Measurements from ENCODE around the gene RASL12. TPM values are rescaled to one million over a fixed set of nuclear protein-coding genes. Genes with fewer than 3 reads are reported as not detected.

The RASL12 gene
- total RNA-seq, 1 donor from 2014 or later, result 20.2 TPM

DNA sequence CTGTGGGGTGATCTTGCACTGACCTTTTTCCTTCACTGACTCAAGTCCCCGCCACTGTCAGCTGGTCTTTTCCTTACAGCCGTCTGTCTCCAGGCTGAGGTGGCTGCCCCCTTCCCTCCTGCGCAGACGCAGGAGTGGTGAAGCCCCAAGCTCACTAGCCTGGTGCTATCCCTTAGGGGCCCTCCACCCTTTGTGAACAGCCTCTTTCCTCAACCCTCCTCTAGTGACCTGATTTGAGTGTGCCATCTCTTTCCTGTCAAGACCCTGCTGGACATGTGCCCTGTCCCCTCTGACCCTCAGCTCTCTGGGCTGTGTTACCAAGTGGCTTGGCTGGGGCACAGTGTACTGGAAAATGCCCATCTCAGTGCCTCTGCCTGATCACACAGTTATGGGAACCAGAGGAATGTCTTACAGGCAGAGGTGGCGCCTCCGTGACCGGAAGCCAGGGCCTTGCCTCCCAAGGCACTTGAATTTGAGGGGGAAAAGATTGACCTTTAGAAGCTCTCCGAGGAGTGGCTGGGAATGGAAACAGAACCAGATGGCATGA lies 17.5 kb upstream of the RASL12 start:
- Histone ChIP-seq H3K36me3 (no peaks in the 10 kb centered on the region), H3K4me1 (peaks cover 77% of the 10 kb centered on the region), H3K9me3 (no peaks in the 10 kb centered on the region), H3K27me3 (no peaks in the 10 kb centered on the region), H3K27ac (peak overlapping the region; percentile 86), H3K4me3 (no peak overlapping the region)
- intact Hi-C loops (cut with DNase I), result no loop called here
- DNase-seq (peak; percentile 68), ATAC-seq (peak; percentile 7)
- TF ChIP-seq, protein P1, sequence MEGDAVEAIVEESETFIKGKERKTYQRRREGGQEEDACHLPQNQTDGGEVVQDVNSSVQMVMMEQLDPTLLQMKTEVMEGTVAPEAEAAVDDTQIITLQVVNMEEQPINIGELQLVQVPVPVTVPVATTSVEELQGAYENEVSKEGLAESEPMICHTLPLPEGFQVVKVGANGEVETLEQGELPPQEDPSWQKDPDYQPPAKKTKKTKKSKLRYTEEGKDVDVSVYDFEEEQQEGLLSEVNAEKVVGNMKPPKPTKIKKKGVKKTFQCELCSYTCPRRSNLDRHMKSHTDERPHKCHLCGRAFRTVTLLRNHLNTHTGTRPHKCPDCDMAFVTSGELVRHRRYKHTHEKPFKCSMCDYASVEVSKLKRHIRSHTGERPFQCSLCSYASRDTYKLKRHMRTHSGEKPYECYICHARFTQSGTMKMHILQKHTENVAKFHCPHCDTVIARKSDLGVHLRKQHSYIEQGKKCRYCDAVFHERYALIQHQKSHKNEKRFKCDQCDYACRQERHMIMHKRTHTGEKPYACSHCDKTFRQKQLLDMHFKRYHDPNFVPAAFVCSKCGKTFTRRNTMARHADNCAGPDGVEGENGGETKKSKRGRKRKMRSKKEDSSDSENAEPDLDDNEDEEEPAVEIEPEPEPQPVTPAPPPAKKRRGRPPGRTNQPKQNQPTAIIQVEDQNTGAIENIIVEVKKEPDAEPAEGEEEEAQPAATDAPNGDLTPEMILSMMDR (IDR thresholded peaks at IDR 0.05), result no peak

DNA sequence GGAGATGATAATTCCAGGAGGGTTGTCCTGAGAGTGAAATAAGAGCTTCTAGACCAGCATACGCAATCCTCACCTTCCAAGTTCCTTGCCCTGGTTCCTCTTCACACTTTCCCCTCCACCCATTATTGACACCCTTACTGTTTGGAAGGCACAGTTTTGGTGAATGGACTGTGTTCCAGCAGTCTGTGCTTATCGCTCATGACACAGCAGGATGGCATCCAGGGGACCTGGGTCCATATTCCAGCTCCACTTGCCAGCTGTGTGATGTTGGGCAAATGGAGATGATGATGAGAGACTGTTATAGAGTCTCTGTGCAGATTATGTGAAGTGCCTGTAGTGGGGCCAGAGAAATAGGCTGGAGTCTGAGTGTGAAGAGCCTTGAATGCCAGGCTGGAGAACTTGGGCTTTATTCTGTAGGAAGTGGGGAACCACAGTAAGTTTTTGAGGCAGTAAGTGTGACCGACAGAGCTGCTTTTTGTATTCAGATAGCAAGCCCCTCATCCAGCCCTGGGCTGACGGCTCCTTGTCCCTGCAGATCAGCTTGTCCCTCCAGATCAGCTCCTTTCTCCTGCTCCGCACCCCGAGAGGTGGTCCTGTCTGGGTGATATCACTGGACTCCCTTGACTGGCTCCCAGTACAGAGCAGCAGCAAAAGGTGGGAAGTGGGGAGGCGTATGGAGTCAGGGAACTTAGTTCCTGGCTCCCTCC lies 16.9 kb upstream of the RASL12 start:
- H3K4me3 ChIP-seq, result no peak overlapping the region
- TF ChIP-seq, protein P1 (IDR thresholded peaks at IDR 0.05), result no peak
- no peaks in the 10 kb centered on the region for H3K27me3 ChIP-seq
- H3K4me1 ChIP-seq, result peaks cover 77% of the 10 kb centered on the region
- ATAC-seq (no peak), DNase-seq (peak; percentile 38)
- H3K27ac ChIP-seq, result peak overlapping the region; percentile 86
- intact Hi-C loops (cut with DNase I), result no loop called here
- H3K9me3 ChIP-seq, result no peaks in the 10 kb centered on the region
- no peaks in the 10 kb centered on the region for H3K36me3 ChIP-seq

DNA sequence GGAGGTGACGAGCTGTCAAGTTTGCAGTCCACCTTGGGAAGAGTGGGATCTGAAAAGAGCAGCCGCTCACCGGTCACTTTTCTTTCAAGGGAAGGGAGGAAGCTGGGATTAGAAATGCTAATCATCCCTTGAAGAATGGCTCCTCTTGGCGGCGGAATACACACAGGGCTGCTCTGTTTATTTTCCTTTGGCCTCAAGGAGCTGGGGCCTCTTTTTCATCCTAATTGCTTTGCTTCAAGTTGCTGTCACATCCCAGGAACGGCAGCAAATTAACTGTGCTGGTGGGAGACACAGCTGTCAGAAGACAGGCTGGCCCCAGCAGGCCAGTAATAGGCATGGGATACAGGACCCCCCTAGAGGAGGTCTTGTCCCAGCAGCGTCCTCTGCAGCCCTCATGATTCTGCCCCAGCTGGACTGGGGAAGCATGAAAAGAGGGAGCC lies 15.5 kb upstream of the RASL12 start:
- intact Hi-C loops (cut with DNase I), result no loop called here
- no peaks in the 10 kb centered on the region for H3K9me3 ChIP-seq

DNA sequence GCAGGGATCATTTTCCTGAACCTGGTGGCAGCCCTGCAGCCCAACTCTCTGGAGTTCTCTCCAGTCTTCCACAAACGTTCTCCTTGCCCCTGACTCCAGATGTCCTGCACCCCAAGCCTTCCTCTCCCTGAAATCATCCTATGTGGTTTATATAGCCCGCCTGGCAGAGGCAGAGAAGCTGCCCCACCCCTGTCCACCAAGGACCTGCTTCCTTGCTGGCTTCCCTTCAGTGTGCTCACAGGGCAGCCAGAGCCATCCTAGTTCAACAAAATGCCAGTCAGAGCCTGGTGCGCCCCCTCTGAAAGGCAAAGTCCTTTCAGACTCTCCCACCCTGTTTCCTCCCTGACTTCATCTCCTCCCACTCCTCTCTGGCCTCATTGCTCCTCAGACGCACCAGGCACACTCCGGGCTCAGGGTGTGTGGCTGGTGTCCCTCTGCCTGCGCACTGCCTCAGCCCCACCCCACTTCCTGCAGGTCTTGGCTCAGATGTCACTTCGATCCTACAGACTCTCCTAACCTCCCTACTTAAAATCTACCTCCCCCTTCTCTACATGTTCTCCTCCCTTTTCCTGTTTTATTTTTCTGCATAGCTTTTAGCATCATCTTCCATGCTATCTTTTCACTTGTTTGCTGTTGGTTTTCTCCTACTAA lies 14.6 kb upstream of the RASL12 start:
- Histone ChIP-seq H3K4me3 (no peak overlapping the region), H3K27me3 (no peaks in the 10 kb centered on the region), H3K4me1 (peaks cover 64% of the 10 kb centered on the region), H3K27ac (peak overlapping the region; percentile 65), H3K36me3 (no peaks in the 10 kb centered on the region), H3K9me3 (no peaks in the 10 kb centered on the region)
- TF ChIP-seq, protein P1 (IDR thresholded peaks at IDR 0.05), result no peak
- ATAC-seq (peak; percentile 34), DNase-seq (peak; percentile 67)
- intact Hi-C loops (cut with DNase I), result no loop called here

More for the DNA sequence above, 15.5 kb upstream of the RASL12 start:
- DNase-seq, result peak; percentile 51
- Histone ChIP-seq H3K27ac (peak overlapping the region; percentile 4), H3K27me3 (no peaks in the 10 kb centered on the region), H3K36me3 (no peaks in the 10 kb centered on the region), H3K4me3 (no peak overlapping the region), H3K4me1 (peaks cover 72% of the 10 kb centered on the region)
- peak; percentile 1 for ATAC-seq
- TF ChIP-seq, protein P1 (IDR thresholded peaks at IDR 0.05), result peak; percentile 34

DNA sequence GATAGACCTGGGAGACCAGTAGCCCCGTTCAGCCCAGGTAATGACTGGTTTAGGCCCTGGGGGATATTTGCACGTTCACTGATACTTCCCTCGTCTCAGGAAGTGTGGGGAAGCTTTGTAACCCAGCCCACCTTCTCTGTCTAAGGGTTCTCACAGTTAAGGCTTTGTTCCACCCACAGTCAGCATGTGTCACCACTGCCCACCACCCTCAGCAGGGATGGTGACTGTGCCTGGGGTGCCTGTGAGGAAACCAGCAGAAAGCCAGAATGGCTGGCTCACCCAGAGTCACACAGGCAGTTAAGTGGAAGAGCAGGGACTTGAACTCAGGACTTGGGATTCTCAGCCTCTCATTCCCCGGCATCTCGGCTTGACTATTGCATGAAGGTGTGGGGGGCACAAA lies 14.0 kb upstream of the RASL12 start:
- no peak overlapping the region for H3K4me3 ChIP-seq
- peaks cover 59% of the 10 kb centered on the region for H3K4me1 ChIP-seq
- DNase-seq (no peak), ATAC-seq (no peak)
- TF ChIP-seq, protein P1 (IDR thresholded peaks at IDR 0.05), result no peak
- H3K27ac ChIP-seq, result peak overlapping the region; percentile 44
- no peaks in the 10 kb centered on the region for H3K27me3 ChIP-seq
- H3K9me3 ChIP-seq, result no peaks in the 10 kb centered on the region
- no peaks in the 10 kb centered on the region for H3K36me3 ChIP-seq
- intact Hi-C loops (cut with DNase I), result no loop called here
